Cerebellar cortex (tissue), 1 donor: ENCODE measurements around the gene CALML4.
"Not testable (repeated sequence)": the region's sequence is repeated elsewhere in the genome, so short reads cannot be mapped to it uniquely, and the experiment has no call there.

Experiments used
- DNase-seq: peaks from one replicate; pipeline ENCODE4 v3.0.0-alpha.2; 2015; ENCODE audit warnings: low spot score

CALML4 gene

DNA sequence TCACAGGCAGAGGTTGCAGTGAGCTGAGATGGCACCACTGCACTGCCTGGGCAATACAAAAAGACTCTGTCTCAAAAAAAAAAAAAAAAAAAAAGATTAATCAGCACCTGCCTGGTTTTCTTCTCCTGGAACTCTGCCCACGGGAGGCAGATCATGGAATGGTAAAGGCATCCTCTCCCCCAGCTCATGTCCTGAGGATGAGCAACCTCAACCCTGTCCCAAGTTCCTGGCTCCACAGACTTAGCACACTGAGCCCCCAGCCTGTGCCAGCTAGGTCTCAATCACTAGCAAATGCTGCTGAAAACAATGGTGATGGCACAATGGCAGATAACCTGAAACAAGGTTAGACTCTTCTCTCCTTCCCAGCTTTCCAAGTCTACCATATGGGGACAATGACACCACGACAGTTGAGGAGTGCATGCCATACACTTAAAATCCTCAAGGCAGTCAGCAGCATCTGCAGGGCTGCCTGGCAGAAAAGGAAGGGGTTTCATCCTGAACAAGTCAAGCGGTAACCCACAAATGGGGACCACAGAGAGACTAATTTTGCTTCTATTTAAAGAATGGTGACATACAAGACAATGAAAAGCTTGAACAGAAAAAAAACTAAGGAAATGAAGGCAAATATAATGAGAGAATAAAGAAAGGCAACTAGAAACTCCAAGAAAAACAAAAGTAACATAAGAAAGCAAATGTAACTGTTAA lies 19.6 kb upstream of the CALML4 start:
- DNase-seq = no peak

DNA sequence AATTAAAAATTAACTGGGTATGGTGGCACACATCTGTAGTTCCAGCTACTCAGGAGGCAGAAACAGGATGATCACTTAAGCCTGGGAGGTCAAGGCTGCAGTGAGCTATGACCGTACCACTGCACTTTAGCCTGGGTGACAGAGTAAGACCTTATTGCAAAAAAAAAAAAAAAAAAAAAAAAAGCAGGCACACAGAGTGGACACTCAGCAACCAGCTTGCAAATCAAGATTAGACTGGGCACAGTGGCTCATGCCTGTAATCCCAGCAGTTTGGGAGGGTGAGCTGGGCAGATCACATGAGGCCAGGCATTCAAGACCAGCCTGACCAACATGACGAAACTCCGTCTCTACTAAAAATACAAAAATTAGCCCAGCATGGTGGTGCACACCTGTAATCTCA lies 19.0 kb upstream of the CALML4 start:
- no peak for DNase-seq

DNA sequence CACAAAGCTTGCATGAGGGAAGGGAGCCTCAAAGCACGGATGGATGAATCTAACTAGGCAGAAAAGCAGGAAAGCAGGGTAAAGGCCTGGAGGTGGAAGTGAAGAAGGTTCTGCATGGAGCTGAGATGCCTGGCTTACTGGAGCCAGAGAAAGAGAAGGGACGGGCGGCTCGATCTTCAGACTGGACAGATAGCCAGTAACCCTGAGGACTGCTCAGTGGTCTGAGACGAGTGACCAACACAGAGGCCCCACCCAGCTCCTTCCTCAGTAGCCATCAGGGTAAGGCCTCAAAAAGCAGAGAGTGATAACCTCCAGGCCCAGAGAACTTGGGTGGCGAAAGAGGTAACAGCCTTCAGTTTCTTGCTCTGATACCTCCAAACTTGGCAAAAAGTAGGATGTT lies 18.0 kb upstream of the CALML4 start:
- no peak for DNase-seq

DNA sequence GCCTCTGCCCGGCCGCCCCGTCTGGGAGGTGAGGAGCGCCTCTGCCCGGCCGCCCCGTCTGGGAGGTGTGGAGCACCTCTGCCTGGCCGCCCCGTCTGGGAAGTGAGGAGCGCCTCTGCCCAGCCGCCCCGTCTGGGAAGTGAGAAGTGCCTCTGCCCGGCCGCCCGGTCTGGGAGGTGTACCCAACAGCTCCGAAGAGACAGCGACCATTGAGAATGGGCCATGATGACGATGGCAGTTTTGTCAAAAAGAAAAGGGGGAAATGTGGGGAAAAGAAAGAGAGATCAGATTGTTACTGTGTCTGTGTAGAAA lies 17.3 kb upstream of the CALML4 start:
- DNase-seq = not testable (repeated sequence)

DNA sequence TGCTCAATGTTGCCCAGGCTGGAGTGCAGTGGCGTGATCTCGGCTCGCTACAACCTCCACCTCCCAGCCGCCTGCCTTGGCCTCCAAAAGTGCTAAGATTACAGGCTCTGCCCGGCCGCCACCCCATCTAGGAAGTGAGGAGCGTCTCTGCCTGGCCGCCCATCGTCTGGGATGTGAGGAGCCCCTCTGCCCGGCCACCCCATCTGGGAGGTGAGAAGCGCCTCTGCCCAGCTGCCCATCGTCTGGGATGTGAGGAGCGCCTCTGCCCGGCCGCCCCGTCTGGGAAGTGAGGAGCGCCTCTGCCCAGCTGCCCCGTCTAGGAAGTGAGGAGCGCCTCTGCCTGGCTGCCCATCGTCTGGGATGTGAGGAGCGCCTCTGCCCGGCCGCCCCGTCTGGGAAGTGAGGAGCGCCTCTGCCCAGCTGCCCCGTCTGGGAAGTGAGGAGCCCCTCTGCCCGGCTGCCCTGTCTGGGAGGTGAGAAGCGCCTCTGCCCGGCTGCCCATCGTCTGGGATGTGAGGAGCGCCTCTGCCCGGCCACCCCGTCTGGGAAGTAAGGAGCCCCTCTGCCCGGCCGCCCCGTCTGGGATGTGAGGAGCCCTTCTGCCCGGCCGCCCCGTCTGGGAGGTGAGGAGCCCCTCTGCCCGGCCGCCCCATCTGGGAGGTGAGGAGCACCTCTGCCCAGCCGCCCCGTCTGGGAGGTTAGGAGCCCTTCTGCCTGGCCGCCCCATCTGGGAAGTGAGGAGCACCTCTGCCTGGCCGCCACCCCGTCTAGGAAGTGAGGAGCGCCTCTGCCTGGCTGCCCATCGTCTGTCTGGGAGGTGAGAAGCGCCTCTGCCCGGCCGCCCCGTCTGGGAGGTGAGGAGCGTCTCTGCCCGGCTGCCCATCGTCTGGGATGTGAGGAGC lies 16.6 kb upstream of the CALML4 start:
- DNase-seq = not testable (repeated sequence)

DNA sequence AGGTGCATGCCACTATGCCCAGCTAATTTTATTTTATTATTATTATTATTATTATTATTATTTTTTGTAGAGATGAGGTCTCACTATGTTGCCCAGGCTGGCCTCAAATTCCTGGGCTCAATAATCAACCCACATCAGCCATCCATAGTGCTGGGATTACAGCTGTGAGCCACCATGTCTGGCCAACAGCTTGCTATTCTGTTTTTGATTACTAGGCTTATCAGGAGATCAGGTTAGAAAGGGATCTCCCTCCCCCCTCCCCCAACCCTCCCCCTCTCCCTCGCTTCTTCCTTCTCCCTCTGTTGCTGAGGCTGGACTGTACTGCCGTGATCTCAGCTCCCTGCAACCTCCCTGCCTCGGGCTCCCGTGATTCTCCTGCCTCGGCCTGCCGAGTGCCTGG lies 15.8 kb upstream of the CALML4 start:
- DNase-seq = no peak

DNA sequence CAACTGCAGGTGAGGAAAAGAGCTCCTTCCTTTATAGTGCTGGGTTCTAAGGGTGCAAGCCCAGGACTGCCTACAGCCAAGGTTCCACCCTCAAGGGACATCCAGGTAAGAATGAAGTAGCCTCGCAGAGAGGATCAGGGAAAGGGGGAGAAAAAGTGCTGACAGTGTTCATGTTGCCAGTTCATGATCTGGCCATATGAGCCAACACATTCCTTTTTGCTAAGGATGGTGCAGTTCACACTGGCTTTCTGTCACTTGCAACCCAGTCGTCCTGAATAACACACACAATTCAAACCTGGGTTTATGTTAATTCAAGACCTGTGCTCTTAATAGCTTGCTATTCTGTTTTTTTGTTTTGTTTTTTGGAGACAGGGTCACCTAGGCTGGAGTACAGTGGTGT lies 15.4 kb upstream of the CALML4 start:
- DNase-seq = no peak

DNA sequence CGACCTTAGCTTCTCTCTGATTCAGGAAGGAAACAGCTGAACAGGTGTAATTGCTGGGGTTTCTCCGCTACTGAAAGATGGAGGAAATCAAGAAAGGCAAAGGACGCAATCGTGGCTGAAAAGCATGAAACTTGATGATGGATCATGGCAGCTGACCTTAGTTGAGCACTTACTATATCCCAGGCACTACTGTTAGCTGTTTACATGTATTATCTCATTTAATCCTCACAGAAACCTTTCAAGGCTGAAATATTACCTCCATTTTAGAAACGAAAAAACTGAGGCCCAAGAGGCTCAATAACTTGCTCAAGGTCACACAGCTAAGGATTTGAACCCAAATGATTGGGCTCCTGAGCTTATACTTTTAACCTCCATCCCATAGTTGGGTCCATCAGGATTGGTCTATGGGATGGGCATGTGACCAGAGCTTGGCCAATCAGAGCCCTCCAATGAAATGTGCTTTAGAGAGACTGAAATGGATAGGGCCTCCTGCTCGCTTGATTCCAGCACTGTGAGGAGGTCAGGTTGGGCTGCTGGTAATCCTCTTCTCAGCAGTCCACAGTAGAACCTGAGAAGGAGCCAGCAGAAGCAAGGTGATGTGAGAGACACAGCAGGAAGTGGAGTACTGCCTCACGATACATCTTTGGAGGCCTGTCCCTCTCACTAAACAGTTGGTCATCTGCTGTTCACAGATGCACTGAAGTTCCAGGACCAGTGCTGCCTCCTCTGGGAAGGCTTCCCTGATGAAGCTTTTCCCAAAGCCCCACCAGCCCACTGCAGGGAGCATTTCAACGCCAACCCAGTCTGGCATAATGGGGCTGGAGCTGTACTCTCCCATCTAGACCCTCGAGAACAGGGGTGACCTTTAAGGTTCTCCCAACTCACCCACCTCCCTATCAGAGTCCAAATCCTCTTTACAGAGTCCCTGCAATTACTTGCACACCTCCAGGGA lies 14.0 kb upstream of the CALML4 start:
- no peak for DNase-seq

DNA sequence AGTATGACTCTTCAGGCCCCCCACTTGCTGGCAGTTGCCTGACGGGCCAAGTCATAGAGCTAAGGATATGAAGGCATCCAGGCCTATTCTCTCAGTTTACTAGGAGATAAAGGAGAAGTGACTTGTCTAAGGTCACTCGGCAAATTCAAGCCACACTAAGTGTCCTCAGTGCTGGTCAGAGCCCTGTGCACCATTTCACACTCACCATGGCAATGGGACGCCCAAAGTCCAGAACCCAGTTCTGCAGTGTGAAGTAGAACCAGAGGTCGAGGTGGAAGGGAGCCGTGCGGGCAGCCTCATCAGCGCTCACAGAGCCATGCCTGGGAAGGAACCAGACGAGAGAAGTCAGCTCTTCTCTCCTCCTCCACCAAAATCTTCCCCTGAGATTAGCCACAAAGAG lies 13.2 kb upstream of the CALML4 start:
- no peak for DNase-seq

DNA sequence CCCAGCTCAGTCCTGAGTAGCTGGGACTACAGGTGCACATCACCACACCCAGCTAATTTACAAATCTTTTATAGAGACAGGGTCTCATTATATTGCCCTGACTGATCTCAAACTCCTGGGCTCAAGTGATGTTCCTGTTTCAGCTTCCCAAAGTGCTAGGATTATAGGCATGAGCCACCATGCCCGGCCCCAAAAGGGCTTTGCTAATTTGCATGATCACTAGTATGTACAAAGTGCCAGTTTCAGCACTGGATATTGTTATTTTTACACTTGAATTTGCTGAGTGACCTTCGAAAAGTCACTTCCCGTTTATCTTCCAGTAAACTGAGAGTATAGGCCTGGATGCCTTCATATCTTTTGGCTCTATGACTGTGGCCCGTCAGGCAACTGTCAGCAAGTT lies 12.2 kb upstream of the CALML4 start:
- no peak for DNase-seq

DNA sequence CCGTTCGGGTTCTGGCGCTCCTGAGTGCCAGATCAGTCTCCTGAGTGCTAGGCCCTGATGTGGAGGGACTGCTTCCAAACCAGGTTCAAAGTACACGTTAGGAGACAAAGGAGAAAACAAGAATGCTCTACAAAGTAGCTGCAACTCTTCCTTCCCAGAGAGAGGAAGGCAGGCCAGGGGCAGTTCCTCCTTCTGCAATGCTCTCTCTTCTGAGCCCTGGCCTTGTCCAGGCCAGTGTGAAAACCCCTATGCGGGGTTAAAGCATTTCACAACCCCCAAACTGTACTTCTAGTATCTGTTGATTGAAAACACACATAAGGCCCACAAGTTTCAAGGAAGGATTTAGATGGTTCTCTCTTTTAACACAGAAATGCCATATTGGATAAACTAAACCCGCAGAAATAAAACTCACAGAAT lies 9.7 kb upstream of the CALML4 start:
- DNase-seq = no peak

DNA sequence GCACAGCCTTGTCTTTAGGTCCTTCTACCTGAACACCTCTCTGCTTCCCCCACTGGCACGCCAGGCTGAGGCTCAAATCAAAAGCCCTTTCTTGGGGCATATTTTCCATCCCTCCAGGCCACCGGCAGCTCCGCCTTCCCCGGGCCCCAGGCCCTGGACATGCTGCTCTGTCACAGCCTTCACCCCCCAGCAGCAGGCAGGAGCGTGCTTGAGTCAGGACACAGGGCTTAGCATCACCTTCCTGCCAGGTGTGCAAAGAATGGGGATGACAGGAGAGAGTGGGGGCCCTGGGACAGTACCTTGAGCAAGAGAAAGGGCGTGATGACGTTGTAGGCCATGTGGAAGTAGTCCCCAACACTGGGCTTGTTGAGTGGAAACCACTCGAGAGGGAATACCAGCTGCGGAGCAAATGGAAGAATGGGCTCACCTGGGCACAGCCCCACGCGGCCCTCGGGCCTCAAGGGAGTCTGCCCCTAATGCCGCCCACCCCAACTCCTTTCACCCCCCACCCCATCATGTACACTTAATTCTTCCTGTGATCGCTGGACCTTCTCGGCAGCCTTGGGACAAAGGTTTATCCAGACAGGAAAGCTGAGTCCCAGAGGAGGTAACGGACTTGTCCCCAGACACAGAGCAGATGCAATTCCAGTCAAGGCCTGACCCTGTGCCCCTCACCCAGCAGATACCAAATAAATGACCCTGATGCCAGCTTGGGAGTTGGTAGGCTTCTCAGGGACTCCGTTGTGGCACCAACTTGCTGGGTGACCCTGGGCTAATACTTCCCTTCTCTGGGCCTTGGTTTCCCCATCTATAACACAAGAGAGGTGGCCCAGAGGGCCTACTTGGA lies 9.1 kb upstream of the CALML4 start:
- no peak for DNase-seq

DNA sequence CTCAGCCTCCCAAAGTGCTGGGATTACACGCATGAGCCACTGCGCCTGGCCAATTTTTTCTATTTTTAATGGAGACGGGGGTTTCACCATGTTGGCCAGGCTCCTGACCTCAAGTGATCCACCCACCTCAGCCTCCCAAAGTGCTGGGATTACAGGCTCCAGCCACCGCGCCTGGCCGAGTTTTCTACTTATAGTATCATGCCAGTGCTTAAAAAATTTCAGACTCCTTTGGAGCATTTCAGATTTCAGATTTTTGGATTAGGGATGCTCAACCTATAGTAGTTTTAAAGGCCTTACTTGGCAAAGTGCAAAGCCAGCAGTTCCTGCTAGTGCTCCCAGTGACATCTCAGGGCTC lies 8.3 kb upstream of the CALML4 start:
- DNase-seq = not testable (repeated sequence)

DNA sequence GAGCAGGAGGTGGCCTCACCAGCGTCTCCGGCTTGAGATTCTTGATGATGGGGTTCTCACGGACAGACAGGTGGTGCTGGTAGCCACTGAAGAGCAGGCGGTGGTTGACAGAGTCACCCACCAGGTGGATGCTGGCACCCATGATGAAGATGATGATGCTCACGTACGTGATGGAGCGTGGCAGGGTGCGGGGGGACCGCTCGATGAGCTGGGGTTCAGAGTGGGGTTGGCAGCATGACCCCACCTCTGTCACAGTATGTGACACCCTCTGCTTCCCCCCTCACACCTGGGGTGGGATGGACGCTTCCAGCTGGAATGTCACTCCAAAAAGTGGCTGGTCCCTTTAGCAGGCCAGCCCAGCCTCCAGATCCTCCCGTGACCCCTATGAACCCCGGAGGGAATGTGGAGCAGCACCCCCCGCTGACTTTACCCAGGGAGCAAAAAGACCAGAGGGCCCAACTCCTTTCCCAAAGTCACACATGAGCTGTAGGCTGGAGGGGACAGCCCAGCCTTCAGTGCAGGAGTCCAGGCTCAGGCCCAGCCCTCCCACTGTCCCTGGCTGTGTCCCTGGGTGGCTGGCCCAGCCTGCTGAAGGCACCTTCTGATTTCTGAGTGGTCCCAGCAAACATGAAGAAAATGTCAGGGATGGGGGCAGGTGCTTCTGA lies 6.7 kb upstream of the CALML4 start:
- no peak for DNase-seq

DNA sequence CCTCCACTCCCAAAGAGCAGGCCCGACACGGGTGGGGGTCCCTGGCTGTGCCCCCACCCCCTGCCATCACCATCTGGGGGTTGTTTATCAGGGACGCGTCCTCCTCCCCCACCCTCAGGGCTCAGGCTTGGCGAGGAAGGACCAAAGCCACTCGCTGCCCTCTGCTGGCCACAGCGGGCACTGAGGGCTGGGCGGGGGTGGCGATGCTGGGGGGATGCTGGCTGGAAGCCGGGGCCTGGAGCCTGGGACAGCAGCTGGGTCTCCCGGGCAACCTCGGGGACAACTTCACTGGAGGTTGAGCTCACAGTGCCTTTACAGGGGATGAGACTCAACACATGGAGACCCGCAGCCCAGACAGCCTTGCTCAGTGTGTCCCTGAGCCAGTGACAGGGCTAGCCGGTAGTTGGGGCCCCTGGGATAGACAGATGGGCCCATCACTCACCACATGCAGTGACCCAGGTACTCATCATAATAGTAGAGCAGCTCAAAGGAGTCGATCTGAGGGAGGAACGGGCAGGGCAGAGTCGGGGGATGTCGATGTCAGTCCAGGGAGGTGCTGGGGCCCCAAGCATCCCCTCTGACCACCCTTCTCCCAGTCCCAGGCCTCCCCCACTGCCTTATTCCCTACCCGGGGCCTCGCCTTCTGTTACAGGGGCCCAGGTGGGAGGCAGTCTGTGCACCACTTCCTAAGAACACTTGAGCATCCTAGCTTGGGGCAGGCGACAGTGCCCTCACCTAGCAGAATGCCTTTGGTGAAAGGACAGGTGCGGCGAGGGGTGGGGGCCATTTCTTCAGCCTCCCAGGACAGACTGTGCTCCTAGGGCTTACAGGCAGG lies 5.9 kb upstream of the CALML4 start:
- peak; percentile 78 for DNase-seq

DNA sequence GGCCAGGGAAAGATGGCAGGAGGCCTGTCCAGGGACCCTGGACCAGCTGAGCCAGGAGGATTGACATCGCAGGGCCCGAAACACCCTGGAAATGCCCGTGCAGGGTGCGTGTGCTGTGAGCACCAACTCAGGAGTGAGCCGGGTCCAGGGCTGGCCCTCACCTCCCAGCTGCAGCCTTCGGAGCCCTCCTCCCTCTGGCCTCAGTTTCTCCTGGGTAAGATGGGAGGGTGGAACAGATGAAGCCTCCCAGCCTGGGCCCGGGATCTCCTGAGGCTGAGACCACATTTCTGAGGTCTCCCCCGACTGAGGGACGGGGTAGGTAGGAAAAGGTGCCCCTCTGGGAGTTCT lies 5.3 kb upstream of the CALML4 start:
- DNase-seq = no peak

DNA sequence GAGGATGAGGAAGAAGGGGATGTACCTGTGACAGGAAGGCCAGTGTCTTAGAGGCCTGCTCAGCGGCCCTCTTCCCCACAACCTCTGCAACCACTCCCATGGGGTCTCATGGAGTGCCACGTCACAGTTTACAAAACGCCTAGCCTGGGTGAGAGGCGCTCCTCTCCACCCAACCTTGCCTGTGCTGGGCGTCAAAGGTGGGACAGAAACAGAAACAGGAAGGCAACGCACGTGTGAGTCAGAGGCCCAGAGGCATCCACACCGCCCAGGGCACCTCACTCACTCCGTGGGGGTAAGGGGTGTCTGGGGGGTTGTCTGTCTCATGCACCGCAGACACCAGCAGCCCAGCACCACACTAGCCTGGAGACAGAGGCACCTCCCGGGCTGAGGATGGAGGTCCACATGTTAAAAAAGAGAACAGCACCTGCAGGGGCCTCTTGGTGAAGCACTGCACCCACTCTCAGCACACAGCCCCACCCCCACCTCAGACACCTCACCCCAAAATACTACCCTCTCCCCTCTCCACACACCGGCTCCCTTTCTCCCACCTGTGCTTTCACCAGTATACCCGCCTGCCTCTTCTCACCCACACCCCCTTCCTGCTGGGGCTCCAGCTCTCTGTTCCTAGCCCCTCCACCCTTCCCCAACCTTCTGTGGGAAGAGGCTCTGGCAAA lies 4.7 kb upstream of the CALML4 start:
- DNase-seq = no peak

DNA sequence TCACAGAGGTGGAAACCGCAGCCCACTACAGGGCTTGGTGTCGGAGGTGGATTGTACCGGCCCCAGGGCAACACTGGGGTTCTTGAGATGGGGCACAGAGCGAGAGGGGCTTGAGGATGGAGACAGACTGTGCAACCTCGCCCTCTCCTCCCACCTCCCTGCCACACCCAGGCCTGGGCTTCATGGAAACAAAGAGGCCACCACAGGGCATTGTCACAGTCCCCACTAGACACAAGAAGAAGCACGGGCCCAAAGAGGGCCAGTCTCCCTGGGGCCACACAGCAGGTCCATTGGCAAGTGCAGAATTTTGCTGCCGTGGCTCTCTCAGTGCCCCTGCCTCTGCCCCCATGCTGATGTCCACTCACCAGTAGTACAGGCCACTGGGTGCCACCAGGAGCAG lies 4.1 kb upstream of the CALML4 start:
- DNase-seq = no peak

DNA sequence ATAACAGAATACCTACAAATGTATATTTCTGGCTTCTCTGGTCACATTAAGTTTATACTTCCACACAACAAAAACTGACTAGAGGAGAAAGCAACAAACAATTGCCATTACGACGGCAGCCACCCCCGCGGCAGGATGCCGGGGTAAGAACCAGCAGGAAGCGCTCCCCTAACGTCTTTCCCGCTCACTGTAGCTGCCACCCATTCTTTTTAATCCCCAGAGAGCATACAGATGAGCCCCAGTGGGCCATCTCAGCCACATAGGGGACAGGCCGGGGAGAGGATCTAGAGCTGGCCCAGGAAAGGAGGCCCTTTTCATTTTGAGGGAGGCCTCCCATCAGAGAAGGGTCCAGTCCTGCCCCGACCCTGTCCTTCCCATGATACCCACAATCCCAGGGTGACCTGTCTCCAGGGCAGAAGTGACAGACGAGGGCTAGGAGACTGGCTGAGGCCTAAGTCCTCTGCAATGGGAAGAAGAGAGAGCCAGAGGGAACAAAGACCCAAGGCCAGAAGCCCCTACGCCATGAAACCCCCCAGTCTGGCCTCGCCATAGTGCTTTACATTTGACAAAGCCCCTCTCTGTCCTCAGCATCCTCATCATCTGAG lies 3.6 kb upstream of the CALML4 start:
- no peak for DNase-seq
